ENCODE results near the gene ZNF600. TPM values are rescaled to one million over a fixed set of nuclear protein-coding genes. Genes with fewer than 3 reads are reported as not detected.
"Not testable (repeated sequence)": the region's sequence is repeated elsewhere in the genome, so short reads cannot be mapped to it uniquely, and the experiment has no call there.

ZNF600 gene
- total and polyA plus RNA-seq, 2 of the 13 experiments (the other 11 are each of a cell fraction or from before 2014, with no cell fraction given): 15.0 to 16.4 TPM

- H3K79me2 ChIP-seq (ENCODE audit: insufficient read depth, low read length): not testable (repeated sequence)
Observed at GRCh38 chr19:52715330-52715729, 71.3 kb downstream of the ZNF600 start.

More at GRCh38 chr19:52715330-52715729, 71.3 kb downstream of the ZNF600 start:
- in situ Hi-C loops (cut with HindIII; ENCODE audit: extremely low pct_ligation_motif_present, low pct_unique_long_range_greater_than_20kb); H3K4me2 ChIP-seq (ENCODE audit: low read depth, low read length); H3K27me3 ChIP-seq (ENCODE audit: control insufficient read depth in 1 of 2, insufficient read depth in 2 of 2, low read length in 2 of 2); ATAC-seq; BruUV-seq (replicated peaks); H3K36me3 ChIP-seq (replicated peaks in 1 of 2; ENCODE audit: control insufficient read depth in 1 of 2, insufficient read depth in 2 of 2, low read length in 2 of 2); H2AFZ ChIP-seq (ENCODE audit: low read length); H3K9ac ChIP-seq (ENCODE audit: insufficient read depth, low read depth, low read length); H4K20me1 ChIP-seq (ENCODE audit: insufficient read depth, low read length); CTCF ChIA-PET (ENCODE audit: low intra/inter-chr PET ratio, low total read pairs); FAIRE-seq; H3K9me3 ChIP-seq (ENCODE audit: low read length); DNase-seq (ENCODE audit: low spot score); POLR2A ChIA-PET; H3K27ac ChIP-seq (ENCODE audit: extremely low read length, insufficient read depth, low read length); intact Hi-C loops (cut with micrococcal nuclease; ENCODE audit: unreplicated experiment); H3K4me3 ChIP-seq (replicated peaks in 1 of 3; ENCODE audit: insufficient read depth in 1 of 3, low read depth in 2 of 3, low read length in 3 of 3): not testable (repeated sequence)
- 31% methylated on average over 5 of the region's 5 CpGs for WGBS (ENCODE audit: low lambda C conversion rate)
- peaks cover 21% of the 10 kb centered on the region for H3K4me1 ChIP-seq (ENCODE audit: insufficient read depth, low read length)

Other genes with a start within 250 kb of the ZNF600 start
- 6.3 and 7.7 TPM in 2 replicates for gene ZNF701, start 216.5 kb downstream of the ZNF600 start, total RNA-seq (2016; rRNA removed; fragmentation: Illumina TruSeq; extraction: Trizol)
- 4.5 and 5.0 TPM in 2 replicates for gene ZNF701, start 216.5 kb downstream of the ZNF600 start, polyA plus RNA-seq (2011; rRNA removed)
- gene ZNF83, start 148.4 kb downstream of the ZNF600 start, total RNA-seq (2016; rRNA removed; fragmentation: Illumina TruSeq; extraction: Trizol): 20.4 and 22.6 TPM in 2 replicates
- gene ZNF83, start 148.4 kb downstream of the ZNF600 start, polyA plus RNA-seq (2011; rRNA removed): 44.5 and 50.9 TPM in 2 replicates
- gene ZNF611, start 51.7 kb downstream of the ZNF600 start, total RNA-seq (2016; rRNA removed; fragmentation: Illumina TruSeq; extraction: Trizol): 4.1 and 9.9 TPM in 2 replicates
- 2.4 and 2.7 TPM in 2 replicates for gene ZNF611, start 51.7 kb downstream of the ZNF600 start, polyA plus RNA-seq (2011; rRNA removed)
- 16.0 and 20.0 TPM in 2 replicates for gene ZNF28, start 34.8 kb upstream of the ZNF600 start, total RNA-seq (2016; rRNA removed; fragmentation: Illumina TruSeq; extraction: Trizol)
- gene ZNF28, start 34.8 kb upstream of the ZNF600 start, polyA plus RNA-seq (2011; rRNA removed): 5.0 and 5.9 TPM in 2 replicates
- gene ZNF468, start 70.8 kb upstream of the ZNF600 start, total RNA-seq (2016; rRNA removed; fragmentation: Illumina TruSeq; extraction: Trizol): 19.7 and 31.0 TPM in 2 replicates
- gene ZNF468, start 70.8 kb upstream of the ZNF600 start, polyA plus RNA-seq (2011; rRNA removed): 8.0 and 9.4 TPM in 2 replicates
- gene ZNF320, start 110.8 kb upstream of the ZNF600 start, total RNA-seq (2016; rRNA removed; fragmentation: Illumina TruSeq; extraction: Trizol): 0.49 and 1.3 TPM in 2 replicates
- gene ZNF320, start 110.8 kb upstream of the ZNF600 start, polyA plus RNA-seq (2011; rRNA removed): 0.05 TPM in 1 of 2 replicates, not detected in the other
- gene ZNF888, start 136.6 kb upstream of the ZNF600 start, total RNA-seq (2016; rRNA removed; fragmentation: Illumina TruSeq; extraction: Trizol): 7.6 and 10.4 TPM in 2 replicates
- gene ZNF888, start 136.6 kb upstream of the ZNF600 start, polyA plus RNA-seq (2011; rRNA removed): 1.7 TPM in 2 replicates
- gene ZNF816, start 176.1 kb upstream of the ZNF600 start, total RNA-seq (2016; rRNA removed; fragmentation: Illumina TruSeq; extraction: Trizol): 14.1 and 23.1 TPM in 2 replicates
- 5.2 and 6.5 TPM in 2 replicates for gene ZNF816, start 176.1 kb upstream of the ZNF600 start, polyA plus RNA-seq (2011; rRNA removed)
- not detected in 2 replicates for gene ERVV-1, start 227.1 kb upstream of the ZNF600 start, total RNA-seq (2016; rRNA removed; fragmentation: Illumina TruSeq; extraction: Trizol)
- gene ERVV-1, start 227.1 kb upstream of the ZNF600 start, polyA plus RNA-seq (2011; rRNA removed): not detected in 2 replicates

All from HepG2 (cell line).